Vagina (tissue), 2 donors: ENCODE measurements around the gene ODAPH. TPM values are rescaled to one million over a fixed set of nuclear protein-coding genes. Genes with fewer than 3 reads are reported as not detected.
"Not testable (repeated sequence)": the region's sequence is repeated elsewhere in the genome, so short reads cannot be mapped to it uniquely, and the experiment has no call there.

ENCODE experiments used
- DNase-seq, 2 donors: peaks; one replicate each; pipeline ENCODE4 v3.0.0-alpha.2; 2017; ENCODE audit errors: extremely low spot score in 2 of 2
- H3K27ac ChIP-seq: fragments of 200-600 bp; sonication (generic); one replicate; pipeline ENCODE4 v1.5.1; 2019
- H3K27me3 ChIP-seq: fragments of 200-600 bp; sonication (generic); one replicate; pipeline ENCODE4 v1.5.1; 2019
- H3K36me3 ChIP-seq, 2 donors: fragments of 200-600 bp; sonication (generic); one replicate each; pipeline ENCODE4 v1.5.1; 2017 to 2019
- H3K4me1 ChIP-seq: fragments of 200-600 bp; sonication (generic); one replicate; pipeline ENCODE4 v1.5.1; 2019
- H3K4me3 ChIP-seq, 2 donors: fragments of 200-600 bp; sonication (generic); 1 replicate in 1 of 2; 2 replicates in 1 of 2; pipeline ENCODE4 v1.5.1; 2016 to 2019
- H3K9me3 ChIP-seq: fragments of 200-600 bp; sonication (generic); one replicate; pipeline ENCODE4 v1.5.1; 2019
- CTCF ChIP-seq, 3 experiments: fragments of 450-650 bp in 2 of 3; fragments of 200-600 bp in 1 of 3; sonication (generic) in 1 of 3; IDR thresholded peaks; one replicate each; pipeline ENCODE4 v1.5.1; 2017 to 2019; ENCODE audit warnings: antibody characterized with exemption in 3 of 3, mild to moderate bottlenecking in 2 of 3, moderate library complexity in 2 of 3
- POLR2A ChIP-seq, 2 donors: fragments of 450-650 bp; IDR thresholded peaks; one replicate each; pipeline ENCODE4 v1.6.1; 2017; ENCODE audit warnings: antibody characterized with exemption in 2 of 2, mild to moderate bottlenecking in 2 of 2, moderate library complexity in 2 of 2
- POLR2AphosphoS5 ChIP-seq, 2 donors: sonication (generic); formaldehyde crosslinking; IDR thresholded peaks; one replicate each; pipeline ENCODE4 v1.9.0; 2017; ENCODE audit warnings: antibody characterized with exemption in 2 of 2, mild to moderate bottlenecking in 2 of 2, low read depth in 1 of 2; ENCODE audit not compliant: insufficient read depth in 1 of 2
- intact Hi-C: fragments of 100-400 bp; cut with DNase I; formaldehyde crosslinking; loops from one replicate; pipeline ENCODE4 v1.15.1; 2023
- total RNA-seq: library from RNA; depleted of rRNA; stranded (reverse); fragments of >200 nt; gene quantifications from one replicate; pipeline ENCODE4 v1.2.3, GENCODE V29; 2016

The ODAPH gene
- total RNA-seq, 1 donor from 2014 or later, result not detected

GRCh38 chr4:75525910-75526309 is 30.0 kb upstream of the ODAPH start:
- no peak for DNase-seq
- intact Hi-C loops, result no loop called here
- Histone ChIP-seq H3K9me3 (no peaks in the 10 kb centered on the region), H3K4me1 (no peaks in the 10 kb centered on the region), H3K4me3 (no peak overlapping the region), H3K27ac (no peak overlapping the region), H3K36me3 (peaks cover 0 to 55% of the 10 kb centered on the region in 2 donors), H3K27me3 (no peaks in the 10 kb centered on the region)
- TF ChIP-seq POLR2A (IDR thresholded peaks at IDR 0.05) (no peak), CTCF (IDR thresholded peaks at IDR 0.05) (no peak), POLR2AphosphoS5 (IDR thresholded peaks at IDR 0.05; ENCODE audit: insufficient read depth in 1 of 2, low read depth in 1 of 2) (no peak)

GRCh38 chr4:75527482-75527881 is 28.4 kb upstream of the ODAPH start:
- TF ChIP-seq POLR2A (IDR thresholded peaks at IDR 0.05), result no peak
- no peak for TF ChIP-seq POLR2AphosphoS5 (IDR thresholded peaks at IDR 0.05; ENCODE audit: insufficient read depth in 1 of 2, low read depth in 1 of 2)
- no peak for TF ChIP-seq CTCF (IDR thresholded peaks at IDR 0.05)
- no peak overlapping the region for H3K27ac ChIP-seq
- H3K9me3 ChIP-seq, result no peaks in the 10 kb centered on the region
- H3K4me3 ChIP-seq, result no peak overlapping the region
- no peak for DNase-seq
- H3K36me3 ChIP-seq, result peaks cover 0 to 60% of the 10 kb centered on the region in 2 donors
- no peaks in the 10 kb centered on the region for H3K27me3 ChIP-seq
- no peaks in the 10 kb centered on the region for H3K4me1 ChIP-seq
- intact Hi-C loops, result no loop called here

GRCh38 chr4:75530556-75531322 is 25.1 kb upstream of the ODAPH start:
- TF ChIP-seq POLR2A (IDR thresholded peaks at IDR 0.05) (no peak), CTCF (IDR thresholded peaks at IDR 0.05) (no peak), POLR2AphosphoS5 (IDR thresholded peaks at IDR 0.05; ENCODE audit: insufficient read depth in 1 of 2, low read depth in 1 of 2) (no peak)
- Histone ChIP-seq H3K9me3 (no peaks in the 10 kb centered on the region), H3K36me3 (peaks cover 0 to 54% of the 10 kb centered on the region in 2 donors), H3K4me1 (no peaks in the 10 kb centered on the region), H3K27me3 (no peaks in the 10 kb centered on the region), H3K4me3 (no peak overlapping the region), H3K27ac (no peak overlapping the region)
- intact Hi-C loops, result no loop called here
- DNase-seq, result no peak

GRCh38 chr4:75531536-75532143 is 24.2 kb upstream of the ODAPH start:
- H3K4me3 ChIP-seq, intact Hi-C loops, H3K27ac ChIP-seq, H3K4me1 ChIP-seq, DNase-seq, H3K9me3 ChIP-seq, H3K27me3 ChIP-seq: not testable (repeated sequence)
- peaks cover 0 to 46% of the 10 kb centered on the region in 2 donors for H3K36me3 ChIP-seq

GRCh38 chr4:75533339-75533887 is 22.5 kb upstream of the ODAPH start:
- H3K27me3 ChIP-seq, DNase-seq, H3K4me1 ChIP-seq, H3K27ac ChIP-seq, H3K4me3 ChIP-seq, intact Hi-C loops, H3K9me3 ChIP-seq: not testable (repeated sequence)
- H3K36me3 ChIP-seq, result peaks cover 0 to 35% of the 10 kb centered on the region in 2 donors

GRCh38 chr4:75533926-75534325 is 21.9 kb upstream of the ODAPH start:
- H3K36me3 ChIP-seq, result peaks cover 0 to 32% of the 10 kb centered on the region in 2 donors
- DNase-seq, intact Hi-C loops, H3K9me3 ChIP-seq, H3K27ac ChIP-seq, H3K4me3 ChIP-seq, H3K4me1 ChIP-seq, H3K27me3 ChIP-seq: not testable (repeated sequence)

- H3K36me3 ChIP-seq, intact Hi-C loops, DNase-seq, H3K4me1 ChIP-seq, H3K27ac ChIP-seq, H3K4me3 ChIP-seq, H3K27me3 ChIP-seq, H3K9me3 ChIP-seq: not testable (repeated sequence)
Measured at GRCh38 chr4:75537308-75537707, 18.6 kb upstream of the ODAPH start.
